GM19240 (cell line): ENCODE results near the gene CLEC11A.
"Not testable (repeated sequence)": the region's sequence is repeated elsewhere in the genome, so short reads cannot be mapped to it uniquely, and the experiment has no call there.

Source experiments
- DNase-seq: peaks from one replicate; pipeline ENCODE4 v3.0.0; 2011; ENCODE audit warnings: low spot score; ENCODE audit not compliant: insufficient read length

Gene CLEC11A

GRCh38 chr19:50721441-50722137 lies 1.6 kb upstream of the CLEC11A start:
- DNase-seq, result no peak

GRCh38 chr19:50722201-50723013 lies 757 bp upstream of the CLEC11A start:
- no peak for DNase-seq

GRCh38 chr19:50723735-50724521 lies 764 bp downstream of the CLEC11A start:
- no peak for DNase-seq

GRCh38 chr19:50724522-50725217 lies 1.5 kb downstream of the CLEC11A start:
- peak; percentile 98 for DNase-seq

GRCh38 chr19:50725218-50725910 lies 2.2 kb downstream of the CLEC11A start:
- no peak for DNase-seq

GRCh38 chr19:50725911-50726230 lies 2.7 kb downstream of the CLEC11A start:
- no peak for DNase-seq

- DNase-seq, result no peak
Measured at GRCh38 chr19:50728084-50728737, 5.0 kb downstream of the CLEC11A start.

GRCh38 chr19:50729894-50730293 lies 6.7 kb downstream of the CLEC11A start:
- DNase-seq, result no peak

- DNase-seq, result no peak
Measured at GRCh38 chr19:50735869-50736268, 12.7 kb downstream of the CLEC11A start.

- DNase-seq, result no peak
Measured at GRCh38 chr19:50736338-50736737, 13.2 kb downstream of the CLEC11A start.

GRCh38 chr19:50739132-50739913 lies 16.2 kb downstream of the CLEC11A start:
- no peak for DNase-seq

GRCh38 chr19:50739914-50740426 lies 16.8 kb downstream of the CLEC11A start:
- DNase-seq, result no peak

- DNase-seq, result no peak
Measured at GRCh38 chr19:50741179-50741933, 18.2 kb downstream of the CLEC11A start.

GRCh38 chr19:50743537-50743936 lies 20.4 kb downstream of the CLEC11A start:
- DNase-seq, result no peak

- no peak for DNase-seq
Measured at GRCh38 chr19:50745221-50745620, 22.1 kb downstream of the CLEC11A start.

- DNase-seq, result not testable (repeated sequence)
Measured at GRCh38 chr19:50747141-50747540, 24.0 kb downstream of the CLEC11A start.

GRCh38 chr19:50749490-50749889 lies 26.3 kb downstream of the CLEC11A start:
- DNase-seq, result no peak

GRCh38 chr19:50750010-50750409 lies 26.8 kb downstream of the CLEC11A start:
- no peak for DNase-seq

- no peak for DNase-seq
Measured at GRCh38 chr19:50753879-50754278, 30.7 kb downstream of the CLEC11A start.
